AG10803 (cell line): ENCODE data around the gene SIRT3.

Experiments used
- DNase-seq: peaks from one replicate; pipeline ENCODE4 v3.0.0; 2010; ENCODE audit warnings: low read depth
- H3K4me3 ChIP-seq: 2 replicates; pipeline ENCODE4 v1.5.1; 2011; ENCODE audit warnings: mild to moderate bottlenecking, low read length, control low read depth
- CTCF ChIP-seq: conservative IDR thresholded peaks from 2 replicates; pipeline ENCODE4 v1.5.1; 2011; ENCODE audit warnings: mild to moderate bottlenecking, low read length, control low read depth, inconsistent platforms

Gene SIRT3

GRCh38 chr11:208917-209260 is 27.3 kb downstream of the SIRT3 start:
- TF ChIP-seq CTCF, result no peak

GRCh38 chr11:208181-208916 is 27.8 kb downstream of the SIRT3 start:
- peak overlapping the region; percentile 99 for H3K4me3 ChIP-seq
- no peak; the same call in 1 of the 2 replicates for TF ChIP-seq CTCF
- DNase-seq, result peak; percentile 69

More at GRCh38 chr11:208917-209260, 27.3 kb downstream of the SIRT3 start:
- no peak for DNase-seq
- H3K4me3 ChIP-seq, result peak overlapping the region; percentile 99

- DNase-seq, result peak; percentile 64
- no peak for TF ChIP-seq CTCF
- peak overlapping the region; percentile 99 for H3K4me3 ChIP-seq
These were observed 28.3 kb downstream of the SIRT3 start for GRCh38 chr11:207863-208180.

- peak; percentile 99 for DNase-seq
- peak within 1 kb of the TSS; percentile 99 for H3K4me3 ChIP-seq
- TF ChIP-seq CTCF, result no peak
These were observed 28.8 kb downstream of the SIRT3 start, which contains the start of the genes BET1L and RIC8A for GRCh38 chr11:207208-207862. BET1L (minus strand) TSS chr11:207399; CDS start chr11:207321, 78 bp downstream. RIC8A (plus strand) TSS chr11:207708; CDS start chr11:208855, 1,147 bp downstream.

- peak overlapping the region; percentile 99 for H3K4me3 ChIP-seq
- TF ChIP-seq CTCF, result no peak
- DNase-seq, result peak; percentile 28
These were observed 29.5 kb downstream of the SIRT3 start for GRCh38 chr11:206526-207207.

- peak overlapping the region; percentile 99 for H3K4me3 ChIP-seq
- DNase-seq, result no peak
- no peak for TF ChIP-seq CTCF
These were observed 30.1 kb downstream of the SIRT3 start for GRCh38 chr11:206002-206384.
